Measurements from ENCODE around the gene MRPL20.

MRPL20 gene

DNA sequence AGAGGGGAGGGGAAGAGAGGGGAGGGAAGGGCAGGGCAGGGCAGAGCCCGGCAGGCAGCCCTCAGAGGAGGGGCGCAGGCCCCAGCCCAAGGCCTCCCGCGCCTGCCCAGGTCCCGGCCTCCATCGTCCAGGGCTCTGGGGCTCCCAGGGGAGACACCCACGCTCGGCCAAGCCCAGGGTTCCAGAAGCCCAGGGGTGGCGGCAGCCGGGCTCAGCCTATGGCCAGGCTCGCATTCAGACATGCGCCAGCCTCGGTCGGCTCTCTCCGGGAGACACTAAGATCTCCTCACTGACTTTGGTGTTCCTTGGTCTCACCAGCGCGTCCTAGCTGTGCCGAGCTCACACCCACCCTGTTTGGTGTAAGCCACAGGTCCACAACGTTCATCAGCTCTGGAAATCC is 21.1 kb upstream of the MRPL20 start:
- ChIA-PET POLR2A (ENCODE audit: low non-redundant PET) (no interaction called here), CTCF (no interaction called here)
- no peak for DNase-seq (ENCODE audit: low spot score)
- no peak overlapping the region for H3K27ac ChIP-seq
- TF ChIP-seq, protein P1, sequence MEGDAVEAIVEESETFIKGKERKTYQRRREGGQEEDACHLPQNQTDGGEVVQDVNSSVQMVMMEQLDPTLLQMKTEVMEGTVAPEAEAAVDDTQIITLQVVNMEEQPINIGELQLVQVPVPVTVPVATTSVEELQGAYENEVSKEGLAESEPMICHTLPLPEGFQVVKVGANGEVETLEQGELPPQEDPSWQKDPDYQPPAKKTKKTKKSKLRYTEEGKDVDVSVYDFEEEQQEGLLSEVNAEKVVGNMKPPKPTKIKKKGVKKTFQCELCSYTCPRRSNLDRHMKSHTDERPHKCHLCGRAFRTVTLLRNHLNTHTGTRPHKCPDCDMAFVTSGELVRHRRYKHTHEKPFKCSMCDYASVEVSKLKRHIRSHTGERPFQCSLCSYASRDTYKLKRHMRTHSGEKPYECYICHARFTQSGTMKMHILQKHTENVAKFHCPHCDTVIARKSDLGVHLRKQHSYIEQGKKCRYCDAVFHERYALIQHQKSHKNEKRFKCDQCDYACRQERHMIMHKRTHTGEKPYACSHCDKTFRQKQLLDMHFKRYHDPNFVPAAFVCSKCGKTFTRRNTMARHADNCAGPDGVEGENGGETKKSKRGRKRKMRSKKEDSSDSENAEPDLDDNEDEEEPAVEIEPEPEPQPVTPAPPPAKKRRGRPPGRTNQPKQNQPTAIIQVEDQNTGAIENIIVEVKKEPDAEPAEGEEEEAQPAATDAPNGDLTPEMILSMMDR (conservative IDR thresholded peaks at IDR 0.05; ENCODE audit: low read depth): no peak

DNA sequence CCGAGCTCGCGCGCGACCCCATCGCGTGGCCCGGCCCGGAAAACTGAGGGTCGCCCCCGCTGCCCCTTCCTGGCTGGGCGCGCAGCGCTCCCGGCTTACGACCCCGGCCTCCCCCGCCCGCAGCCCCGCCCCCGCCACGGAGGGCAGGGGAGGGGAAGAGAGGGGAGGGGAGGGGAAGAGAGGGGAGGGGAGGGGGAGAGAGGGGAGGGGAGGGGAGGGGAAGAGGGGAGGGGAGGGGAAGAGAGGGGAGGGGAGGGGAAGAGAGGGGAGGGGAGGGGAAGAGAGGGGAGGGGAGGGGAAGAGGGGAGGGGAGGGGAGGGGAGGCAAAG is 20.7 kb upstream of the MRPL20 start:
- TF ChIP-seq, protein P1 (conservative IDR thresholded peaks at IDR 0.05; ENCODE audit: low read depth): no peak
- H3K27ac ChIP-seq: no peak overlapping the region
- ChIA-PET CTCF (no interaction called here), POLR2A (ENCODE audit: low non-redundant PET) (no interaction called here)
- DNase-seq (ENCODE audit: low spot score): no peak

DNA sequence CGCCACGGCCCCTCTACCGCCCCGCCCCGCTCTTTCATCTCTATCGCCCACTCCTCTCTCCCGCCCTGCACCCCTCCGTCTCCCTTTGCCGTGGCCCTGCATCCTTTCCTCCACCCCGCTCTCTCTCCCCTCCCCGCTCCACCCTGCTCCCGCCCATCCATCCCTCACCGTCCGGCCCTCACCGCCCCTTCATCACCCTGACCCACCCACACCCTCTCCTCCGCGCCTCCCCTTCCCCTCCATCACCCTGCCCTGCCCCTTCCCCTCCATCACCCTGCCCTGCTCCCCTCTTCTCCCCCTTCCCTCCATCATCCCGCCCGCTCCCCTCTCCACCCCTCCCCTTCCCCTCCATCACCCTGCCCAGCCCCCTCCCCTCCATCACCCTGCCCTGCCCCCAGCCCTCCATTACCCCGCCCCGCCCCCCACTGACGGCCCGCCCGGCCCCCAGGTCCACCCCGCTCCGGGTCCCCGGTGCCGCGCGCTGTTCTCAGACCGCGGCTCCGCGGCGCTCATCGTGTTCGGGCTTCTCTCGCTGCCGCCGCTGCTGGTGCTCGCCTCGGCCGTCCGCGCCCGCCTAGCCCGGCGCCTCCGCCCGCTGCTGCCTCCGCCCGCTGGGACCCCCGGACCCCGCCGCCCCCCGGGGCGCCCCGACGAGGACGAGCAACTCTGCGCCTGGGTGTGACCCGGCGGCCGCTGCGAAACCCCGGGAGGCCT is 20.2 kb upstream of the MRPL20 start:
- ChIA-PET POLR2A (ENCODE audit: low non-redundant PET) (no interaction called here), CTCF (no interaction called here)
- TF ChIP-seq, protein P1 (conservative IDR thresholded peaks at IDR 0.05; ENCODE audit: low read depth): no peak
- no peak for DNase-seq (ENCODE audit: low spot score)
- no peak overlapping the region for H3K27ac ChIP-seq

DNA sequence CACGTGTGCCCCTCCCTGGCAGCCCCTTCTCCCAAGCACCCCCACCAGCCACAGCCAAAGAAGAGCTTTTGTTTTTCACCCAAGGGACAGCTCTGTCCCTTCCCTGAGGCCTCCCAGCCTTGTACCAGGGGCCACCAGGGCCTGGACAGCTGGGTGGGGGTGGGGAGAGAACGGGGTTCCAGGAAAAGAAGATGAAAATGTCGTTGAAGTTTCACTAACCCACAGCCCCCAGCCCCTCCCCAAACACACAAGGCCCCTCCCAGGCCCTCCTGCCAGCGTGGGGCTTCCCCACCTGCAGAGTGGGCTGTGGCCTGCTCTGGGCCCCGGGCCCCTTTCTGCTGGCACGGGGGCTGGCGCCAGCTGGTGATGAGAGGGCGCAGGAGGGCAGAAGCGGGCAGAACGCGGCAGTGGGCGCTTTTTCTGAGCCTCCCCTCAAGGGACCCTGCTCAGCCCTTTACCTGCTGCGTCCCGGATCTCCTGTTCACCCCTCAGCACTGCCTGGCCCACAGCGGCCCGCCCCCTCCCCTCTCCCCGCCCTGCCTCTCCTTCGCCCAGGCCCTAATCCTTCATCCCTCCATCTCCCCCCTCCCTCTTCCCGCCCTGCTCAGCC is 19.5 kb upstream of the MRPL20 start:
- TF ChIP-seq, protein P1 (conservative IDR thresholded peaks at IDR 0.05; ENCODE audit: low read depth): no peak
- no peak for DNase-seq (ENCODE audit: low spot score)
- ChIA-PET POLR2A (ENCODE audit: low non-redundant PET) (no interaction called here), CTCF (no interaction called here)
- peak overlapping the region; percentile 75 for H3K27ac ChIP-seq

DNA sequence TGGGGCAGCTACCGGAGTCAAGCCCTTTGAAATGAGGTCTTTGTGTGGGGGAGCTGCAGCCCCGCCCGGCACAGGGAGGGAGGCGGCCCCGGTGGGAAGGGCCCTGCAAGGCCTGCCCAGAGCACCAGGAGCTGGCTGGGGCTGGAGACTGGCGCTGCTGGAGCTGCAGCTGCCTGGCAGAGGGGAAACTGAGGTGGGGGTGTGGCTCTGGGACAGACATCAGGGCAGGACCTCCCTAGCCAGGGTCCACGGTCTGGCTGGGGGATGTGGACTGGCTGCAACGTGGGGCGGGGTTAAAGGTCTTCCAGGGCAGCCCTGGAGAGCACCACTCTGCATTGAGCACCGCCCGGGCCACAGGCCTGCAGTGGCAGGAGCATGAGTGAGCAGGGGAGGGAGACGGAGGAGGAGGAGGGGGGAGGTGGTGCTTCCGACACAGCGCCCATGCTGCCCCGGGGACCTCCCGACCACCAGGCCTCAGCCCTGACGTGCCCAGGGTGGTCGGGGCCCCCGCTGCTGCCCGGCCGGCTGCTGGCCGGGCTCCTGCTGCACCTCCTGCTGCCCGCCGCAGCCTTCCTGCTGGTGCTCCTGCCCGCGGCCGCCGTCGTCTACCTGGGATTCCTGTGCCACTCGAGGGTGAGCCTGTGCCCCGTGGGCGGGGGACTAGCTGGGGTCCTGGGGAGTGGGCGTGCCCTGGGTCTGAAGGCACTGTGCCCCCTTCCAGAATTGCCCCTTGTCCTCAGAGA is 18.8 kb upstream of the MRPL20 start:
- ChIA-PET POLR2A (ENCODE audit: low non-redundant PET) (no interaction called here), CTCF (interaction anchor here (1.0 kb wide), 1 partner anchor 15 kb away, joined by 3 read pairs; no protein-coding TSS in a partner anchor)
- TF ChIP-seq, protein P1 (conservative IDR thresholded peaks at IDR 0.05; ENCODE audit: low read depth): no peak
- DNase-seq (ENCODE audit: low spot score): no peak
- peak overlapping the region; percentile 75 for H3K27ac ChIP-seq

DNA sequence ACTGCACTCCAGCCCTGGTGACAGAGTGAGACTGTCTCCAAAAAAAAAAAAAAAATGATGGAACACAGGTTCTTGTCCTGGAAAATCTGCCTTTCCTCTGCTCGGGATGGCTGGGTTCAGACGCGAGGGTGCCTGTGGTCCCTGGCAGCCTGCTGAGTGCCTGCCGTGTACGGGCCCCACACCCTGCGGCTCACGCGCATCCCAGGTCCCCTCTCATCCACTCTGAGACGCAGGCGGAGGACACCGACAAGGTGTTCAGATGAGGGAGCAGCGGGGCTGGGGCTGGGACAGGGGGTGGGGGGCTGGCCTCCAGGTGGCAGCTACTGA is 18.3 kb upstream of the MRPL20 start:
- CTCF ChIA-PET: interaction anchor here (1.0 kb wide), 1 partner anchor 15 kb away, joined by 3 read pairs; no protein-coding TSS in a partner anchor
- TF ChIP-seq, protein P1 (conservative IDR thresholded peaks at IDR 0.05; ENCODE audit: low read depth): no peak
- POLR2A ChIA-PET (ENCODE audit: low non-redundant PET): no interaction called here
- peak overlapping the region; percentile 75; the same call in 1 of the 2 replicates for H3K27ac ChIP-seq
- no peak for DNase-seq (ENCODE audit: low spot score)

All from RWPE1 (cell line).